GM18519 (cell line): ENCODE data around the gene JAM3.
"Not testable (repeated sequence)": the region's sequence is repeated elsewhere in the genome, so short reads cannot be mapped to it uniquely, and the experiment has no call there.

Source experiments
- ATAC-seq: cut with Tn5 transposase; IDR thresholded peaks from one replicate; pipeline ENCODE4 v1.9.1; 2021; ENCODE audit warnings: mild to moderate bottlenecking, moderate library complexity; ENCODE audit not compliant: unreplicated experiment, low FRiP score

Gene JAM3

GRCh38 chr11:134097166-134097565 lies 28.3 kb downstream of the JAM3 start:
- no peak for ATAC-seq

GRCh38 chr11:134098566-134099184 lies 29.8 kb downstream of the JAM3 start:
- no peak for ATAC-seq

- ATAC-seq = no peak
These were observed 31.3 kb downstream of the JAM3 start for GRCh38 chr11:134100171-134100570.

GRCh38 chr11:134101282-134101681 lies 32.4 kb downstream of the JAM3 start:
- no peak for ATAC-seq

GRCh38 chr11:134110252-134110815 lies 41.5 kb downstream of the JAM3 start:
- no peak for ATAC-seq

GRCh38 chr11:134113787-134114186 lies 44.9 kb downstream of the JAM3 start:
- not testable (repeated sequence) for ATAC-seq

GRCh38 chr11:134116210-134116609 lies 47.3 kb downstream of the JAM3 start:
- no peak for ATAC-seq

GRCh38 chr11:134118006-134118405 lies 49.1 kb downstream of the JAM3 start:
- no peak for ATAC-seq

GRCh38 chr11:134119094-134119493 lies 50.2 kb downstream of the JAM3 start:
- no peak for ATAC-seq

- ATAC-seq = no peak
These were observed 51.4 kb downstream of the JAM3 start for GRCh38 chr11:134120143-134120850.

- ATAC-seq = no peak
These were observed 52.2 kb downstream of the JAM3 start for GRCh38 chr11:134120921-134121526.

GRCh38 chr11:134124660-134125451 lies 56.0 kb downstream of the JAM3 start:
- no peak for ATAC-seq

GRCh38 chr11:134125507-134125906 lies 56.6 kb downstream of the JAM3 start:
- no peak for ATAC-seq

GRCh38 chr11:134126217-134126822 lies 57.4 kb downstream of the JAM3 start:
- ATAC-seq = no peak

- ATAC-seq = no peak
These were observed 62.9 kb downstream of the JAM3 start for GRCh38 chr11:134131628-134132244.

GRCh38 chr11:134132808-134133207 lies 63.9 kb downstream of the JAM3 start:
- ATAC-seq = no peak

GRCh38 chr11:134134167-134134566 lies 65.3 kb downstream of the JAM3 start:
- no peak for ATAC-seq

- no peak for ATAC-seq
These were observed 69.5 kb downstream of the JAM3 start for GRCh38 chr11:134138376-134138775.

- ATAC-seq = no peak
These were observed 70.5 kb downstream of the JAM3 start for GRCh38 chr11:134139303-134139872.
